Mesenteric fat pad (tissue), 1 donor: ENCODE results near the gene ADCY2. TPM values are rescaled to one million over a fixed set of nuclear protein-coding genes. Genes with fewer than 3 reads are reported as not detected.

Experiments used
- DNase-seq: peaks from one replicate; pipeline ENCODE4 v3.0.0-alpha.2; 2020; ENCODE audit warnings: low spot score
- total RNA-seq: library from RNA; stranded (reverse); fragmentation: NEBNext Ultra II Directional; extraction: Animal tissue kit (Norgen Biotek cat#: 25700); gene quantifications from one replicate; pipeline ENCODE4 v1.2.1, GENCODE V29; 2021
- donor health status: DM: yes; HTN: yes; CAD: no.

The ADCY2 gene
- total RNA-seq, 1 donor from 2014 or later, result 1.2 TPM

GRCh38 chr5:7866196-7866595 lies 470.3 kb downstream of the ADCY2 start:
- DNase-seq, result no peak

- no peak for DNase-seq
Observed at GRCh38 chr5:7867260-7867659, 471.3 kb downstream of the ADCY2 start.

GRCh38 chr5:7868427-7868772 lies 472.5 kb downstream of the ADCY2 start:
- DNase-seq, result no peak

- DNase-seq, result peak; percentile 96
Observed at GRCh38 chr5:7868773-7869473, 473.0 kb downstream of the ADCY2 start, which contains the start of the genes FASTKD3 and MTRR. TSS of gene FASTKD3 (minus strand) at chr5:7869031. CDS start at chr5:7868083, 948 bp downstream. TSS of gene MTRR (plus strand) at chr5:7869148. CDS start at chr5:7870795, 1,647 bp downstream.

GRCh38 chr5:7869474-7870136 lies 473.7 kb downstream of the ADCY2 start:
- DNase-seq, result no peak

- no peak for DNase-seq
Observed at GRCh38 chr5:7871653-7872052, 475.7 kb downstream of the ADCY2 start.

GRCh38 chr5:7872517-7873130 lies 476.7 kb downstream of the ADCY2 start:
- DNase-seq, result no peak

GRCh38 chr5:7873216-7873615 lies 477.3 kb downstream of the ADCY2 start:
- DNase-seq, result no peak

GRCh38 chr5:7874639-7875038 lies 478.7 kb downstream of the ADCY2 start:
- no peak for DNase-seq

- no peak for DNase-seq
Observed at GRCh38 chr5:7875151-7875550, 479.2 kb downstream of the ADCY2 start.

GRCh38 chr5:7876867-7877266 lies 480.9 kb downstream of the ADCY2 start:
- no peak for DNase-seq

GRCh38 chr5:7877851-7878250 lies 481.9 kb downstream of the ADCY2 start:
- DNase-seq, result no peak

- no peak for DNase-seq
Observed at GRCh38 chr5:7878381-7878873, 482.5 kb downstream of the ADCY2 start.
